Measurements from ENCODE around the gene P4HA3.

P4HA3 gene

DNA sequence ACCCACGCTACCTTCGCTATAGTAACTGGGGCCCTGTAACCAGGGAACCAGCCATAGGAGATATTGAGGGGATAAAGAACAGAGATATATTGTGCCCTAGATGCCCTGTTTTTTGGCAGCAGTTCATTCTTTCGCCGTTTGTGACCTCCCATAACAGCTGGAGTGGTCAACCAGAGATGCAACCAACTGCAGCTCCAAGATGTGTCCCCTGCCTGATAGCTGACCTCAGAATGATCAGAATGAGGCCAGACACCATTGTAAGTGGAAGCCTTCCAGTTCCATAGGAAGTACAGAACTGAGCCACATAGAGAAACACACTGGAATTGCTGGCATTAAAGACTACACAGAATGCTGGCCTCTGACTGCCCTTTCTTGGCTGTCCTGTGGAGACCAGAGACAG, 39.2 kb downstream of the P4HA3 start:
- H2AFZ ChIP-seq (ENCODE audit: low read depth, low read length), result no peak overlapping the region
- no peak overlapping the region for H3K4me3 ChIP-seq (ENCODE audit: low read depth in 1 of 2, low read length in 2 of 2)
- H3K27ac ChIP-seq (ENCODE audit: low read length), result no peak overlapping the region
- H3K79me2 ChIP-seq (ENCODE audit: insufficient read depth, low read length), result no peaks in the 10 kb centered on the region
- H3K4me1 ChIP-seq (ENCODE audit: insufficient read depth, low read length), result peaks cover 18% of the 10 kb centered on the region
- H3K27me3 ChIP-seq (ENCODE audit: insufficient read depth, low read length, poor library complexity), result no peaks in the 10 kb centered on the region
- H3K4me2 ChIP-seq (ENCODE audit: insufficient read depth, low read length), result no peak overlapping the region
- no peak for ATAC-seq (ENCODE audit: insufficient read depth, low read depth)
- H3K36me3 ChIP-seq (ENCODE audit: insufficient read depth, low read length), result no peaks in the 10 kb centered on the region
- H3K9me3 ChIP-seq (ENCODE audit: insufficient read depth, low read length, severe bottlenecking), result no peaks in the 10 kb centered on the region
- no peak for DNase-seq
- TF ChIP-seq, protein P1, sequence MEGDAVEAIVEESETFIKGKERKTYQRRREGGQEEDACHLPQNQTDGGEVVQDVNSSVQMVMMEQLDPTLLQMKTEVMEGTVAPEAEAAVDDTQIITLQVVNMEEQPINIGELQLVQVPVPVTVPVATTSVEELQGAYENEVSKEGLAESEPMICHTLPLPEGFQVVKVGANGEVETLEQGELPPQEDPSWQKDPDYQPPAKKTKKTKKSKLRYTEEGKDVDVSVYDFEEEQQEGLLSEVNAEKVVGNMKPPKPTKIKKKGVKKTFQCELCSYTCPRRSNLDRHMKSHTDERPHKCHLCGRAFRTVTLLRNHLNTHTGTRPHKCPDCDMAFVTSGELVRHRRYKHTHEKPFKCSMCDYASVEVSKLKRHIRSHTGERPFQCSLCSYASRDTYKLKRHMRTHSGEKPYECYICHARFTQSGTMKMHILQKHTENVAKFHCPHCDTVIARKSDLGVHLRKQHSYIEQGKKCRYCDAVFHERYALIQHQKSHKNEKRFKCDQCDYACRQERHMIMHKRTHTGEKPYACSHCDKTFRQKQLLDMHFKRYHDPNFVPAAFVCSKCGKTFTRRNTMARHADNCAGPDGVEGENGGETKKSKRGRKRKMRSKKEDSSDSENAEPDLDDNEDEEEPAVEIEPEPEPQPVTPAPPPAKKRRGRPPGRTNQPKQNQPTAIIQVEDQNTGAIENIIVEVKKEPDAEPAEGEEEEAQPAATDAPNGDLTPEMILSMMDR (IDR thresholded peaks at IDR 0.05; ENCODE audit: borderline replicate concordance, extremely low read depth, low read length, poor library complexity, severe bottlenecking), result no peak
- TF ChIP-seq EZH2 (IDR thresholded peaks at IDR 0.05; ENCODE audit: borderline replicate concordance, low read depth, low read length, severe bottlenecking), result no peak
- no peak overlapping the region for H3K9ac ChIP-seq (ENCODE audit: low read depth, low read length)
- H4K20me1 ChIP-seq (ENCODE audit: insufficient read depth, low read length), result no peaks in the 10 kb centered on the region; the same call in 1 of the 2 replicates

DNA sequence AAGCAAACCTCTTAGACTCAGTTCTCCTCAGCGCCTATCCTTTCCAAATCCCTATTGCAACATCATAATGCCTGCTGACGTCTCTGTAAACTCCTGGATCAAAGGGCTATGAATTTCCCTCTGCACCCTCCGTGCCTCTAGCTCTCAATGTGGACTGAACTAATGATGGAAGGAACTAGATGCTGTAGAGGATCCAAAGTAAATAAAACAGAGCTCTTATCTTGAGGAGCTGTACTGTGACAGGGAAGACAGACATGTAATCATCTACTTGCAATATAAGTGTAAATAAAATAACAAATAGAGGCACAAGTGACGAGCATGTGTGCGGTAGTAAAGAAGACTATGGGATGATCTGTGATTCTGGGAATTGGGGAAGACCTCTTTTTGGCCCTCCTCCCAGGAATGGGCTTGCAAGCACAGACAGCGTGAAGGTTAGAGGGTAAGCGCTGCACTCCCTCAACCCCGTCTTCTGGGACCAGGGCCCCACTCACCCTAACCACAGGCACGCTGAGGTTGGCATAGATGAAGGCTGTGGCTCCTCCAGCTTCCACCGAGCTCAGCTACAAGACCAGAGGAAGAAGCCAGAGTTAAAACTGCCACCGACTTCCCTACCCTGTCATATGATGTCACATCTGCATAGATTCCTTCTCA, 42.2 kb downstream of the P4HA3 start:
- peaks cover 18% of the 10 kb centered on the region for H3K4me1 ChIP-seq (ENCODE audit: insufficient read depth, low read length)
- H3K27ac ChIP-seq (ENCODE audit: low read length), result no peak overlapping the region
- peak overlapping the region; percentile 28; the same call in 1 of the 2 replicates for H3K4me2 ChIP-seq (ENCODE audit: insufficient read depth, low read length)
- TF ChIP-seq, protein P1 (IDR thresholded peaks at IDR 0.05; ENCODE audit: borderline replicate concordance, extremely low read depth, low read length, poor library complexity, severe bottlenecking), result no peak
- TF ChIP-seq EZH2 (IDR thresholded peaks at IDR 0.05; ENCODE audit: borderline replicate concordance, low read depth, low read length, severe bottlenecking), result no peak
- no peaks in the 10 kb centered on the region for H3K79me2 ChIP-seq (ENCODE audit: insufficient read depth, low read length)
- no peaks in the 10 kb centered on the region for H3K9me3 ChIP-seq (ENCODE audit: insufficient read depth, low read length, severe bottlenecking)
- no peak overlapping the region for H3K9ac ChIP-seq (ENCODE audit: low read depth, low read length)
- no peak overlapping the region for H2AFZ ChIP-seq (ENCODE audit: low read depth, low read length)
- H3K27me3 ChIP-seq (ENCODE audit: insufficient read depth, low read length, poor library complexity), result no peaks in the 10 kb centered on the region
- no peaks in the 10 kb centered on the region for H3K36me3 ChIP-seq (ENCODE audit: insufficient read depth, low read length)
- no peak overlapping the region for H3K4me3 ChIP-seq (ENCODE audit: low read depth in 1 of 2, low read length in 2 of 2)
- H4K20me1 ChIP-seq (ENCODE audit: insufficient read depth, low read length), result no peaks in the 10 kb centered on the region; the same call in 1 of the 2 replicates
- DNase-seq (peak; percentile 85), ATAC-seq (ENCODE audit: insufficient read depth, low read depth) (peak; percentile 100)

DNA sequence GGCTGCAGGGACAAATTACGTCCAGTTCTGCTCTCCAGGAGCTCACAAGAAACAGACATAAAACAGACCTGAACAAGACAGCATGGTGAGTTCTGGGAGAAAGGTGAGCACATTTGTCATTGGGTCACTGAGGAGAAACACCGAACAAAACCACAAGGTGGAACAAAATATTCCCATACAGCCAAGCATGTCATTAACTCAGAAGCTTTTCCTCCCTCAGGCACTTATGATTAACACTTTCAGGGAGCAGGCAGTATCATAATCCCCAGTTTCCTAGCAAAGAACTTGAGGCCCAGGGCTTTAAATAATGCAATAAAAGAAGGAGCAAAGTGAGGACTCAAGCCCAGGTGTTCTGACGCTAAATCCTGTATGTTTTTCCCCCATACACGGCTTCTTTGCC, 43.0 kb downstream of the P4HA3 start:
- Histone ChIP-seq H3K4me2 (ENCODE audit: insufficient read depth, low read length) (no peak overlapping the region), H3K4me3 (ENCODE audit: low read depth in 1 of 2, low read length in 2 of 2) (no peak overlapping the region), H3K27me3 (ENCODE audit: insufficient read depth, low read length, poor library complexity) (no peaks in the 10 kb centered on the region), H3K9ac (ENCODE audit: low read depth, low read length) (no peak overlapping the region), H3K36me3 (ENCODE audit: insufficient read depth, low read length) (no peaks in the 10 kb centered on the region), H3K27ac (ENCODE audit: low read length) (no peak overlapping the region), H3K4me1 (ENCODE audit: insufficient read depth, low read length) (peaks cover 18% of the 10 kb centered on the region), H2AFZ (ENCODE audit: low read depth, low read length) (no peak overlapping the region), H3K79me2 (ENCODE audit: insufficient read depth, low read length) (no peaks in the 10 kb centered on the region), H3K9me3 (ENCODE audit: insufficient read depth, low read length, severe bottlenecking) (no peaks in the 10 kb centered on the region), H4K20me1 (ENCODE audit: insufficient read depth, low read length) (no peaks in the 10 kb centered on the region; the same call in 1 of the 2 replicates)
- no peak for ATAC-seq (ENCODE audit: insufficient read depth, low read depth)
- DNase-seq, result no peak
- no peak for TF ChIP-seq EZH2 (IDR thresholded peaks at IDR 0.05; ENCODE audit: borderline replicate concordance, low read depth, low read length, severe bottlenecking)

DNA sequence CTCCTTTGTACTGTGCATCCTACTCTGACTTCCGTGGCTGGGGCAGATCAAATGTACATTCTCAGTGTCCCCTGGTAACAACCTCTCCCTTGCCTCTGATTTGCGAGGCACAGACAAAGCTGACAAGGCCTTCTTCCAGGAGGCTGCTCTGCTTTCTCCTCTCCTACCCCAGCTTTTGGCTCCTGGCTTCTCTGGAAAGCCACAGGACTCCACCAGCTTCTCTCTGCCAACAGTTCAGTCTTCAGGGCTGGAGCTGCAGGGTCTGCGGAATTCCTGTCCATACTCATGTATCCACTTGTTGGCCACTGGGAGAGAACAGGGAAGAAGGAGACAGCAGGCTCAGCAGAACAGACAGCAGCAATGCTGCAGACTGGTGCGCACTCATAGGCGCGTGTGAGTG, 44.4 kb downstream of the P4HA3 start:
- Histone ChIP-seq H3K4me3 (ENCODE audit: low read depth in 1 of 2, low read length in 2 of 2) (no peak overlapping the region), H3K27me3 (ENCODE audit: insufficient read depth, low read length, poor library complexity) (no peaks in the 10 kb centered on the region)
- TF ChIP-seq, protein P1 (IDR thresholded peaks at IDR 0.05; ENCODE audit: borderline replicate concordance, extremely low read depth, low read length, poor library complexity, severe bottlenecking), result no peak
- TF ChIP-seq EZH2 (IDR thresholded peaks at IDR 0.05; ENCODE audit: borderline replicate concordance, low read depth, low read length, severe bottlenecking), result no peak

More for the DNA sequence above, 44.4 kb downstream of the P4HA3 start:
- H3K36me3 ChIP-seq (ENCODE audit: insufficient read depth, low read length), result no peaks in the 10 kb centered on the region
- H3K4me1 ChIP-seq (ENCODE audit: insufficient read depth, low read length), result peaks cover 18% of the 10 kb centered on the region
- H3K4me2 ChIP-seq (ENCODE audit: insufficient read depth, low read length), result no peak overlapping the region
- no peak for DNase-seq
- H3K27ac ChIP-seq (ENCODE audit: low read length), result no peak overlapping the region
- no peaks in the 10 kb centered on the region for H3K9me3 ChIP-seq (ENCODE audit: insufficient read depth, low read length, severe bottlenecking)
- H2AFZ ChIP-seq (ENCODE audit: low read depth, low read length), result no peak overlapping the region
- no peaks in the 10 kb centered on the region; the same call in 1 of the 2 replicates for H4K20me1 ChIP-seq (ENCODE audit: insufficient read depth, low read length)
- no peaks in the 10 kb centered on the region for H3K79me2 ChIP-seq (ENCODE audit: insufficient read depth, low read length)
- ATAC-seq (ENCODE audit: insufficient read depth, low read depth), result no peak
- no peak overlapping the region for H3K9ac ChIP-seq (ENCODE audit: low read depth, low read length)
